K562 (cell line): Measurements from ENCODE around the gene RERE. TPM values are rescaled to one million over a fixed set of nuclear protein-coding genes. Genes with fewer than 3 reads are reported as not detected.

Experiments
- ATAC-seq: fragments of 200-7000 bp; cut with Tn5 transposase; 3 replicates; pipeline ENCODE4 v1.9.1; 2020; ENCODE audit warnings: moderate library complexity
- BruUV-seq: library from RNA; stranded (reverse); fragments of 400-500 nt; replicated peaks from 2 replicates; lab custom pipeline; 2021; lab: Mats Ljungman, UMichigan
- CTCF ChIA-PET: fragments of 300-600 bp; formaldehyde crosslinking; extraction: SDS; loops from one replicate; lab custom pipeline; 2021; ENCODE audit warnings: low intra/inter-chr PET ratio; lab: Yijun Ruan, JAX
- POLR2A ChIA-PET: fragments of 300-600, 350-650 bp; sonication (Branson Sonifier 250); formaldehyde crosslinking; extraction: SDS; loops from one replicate; lab custom pipeline; 2021; ENCODE audit warnings: antibody characterized with exemption, inconsistent platforms; lab: Yijun Ruan, JAX
- DNase-seq, 4 experiments: peaks; one replicate each; pipeline versions ENCODE4 v3.0.0 to v3.0.0-alpha.2; 2011 to 2018; ENCODE audit warnings: low spot score in 3 of 4, mixed read lengths in 3 of 4; ENCODE audit errors: extremely low read depth in 1 of 4
- FAIRE-seq: peaks from 2 replicates; lab custom pipeline; 2011; peaks lifted over from hg19 to GRCh38; lab: Jason Lieb, UNC
- H2AFZ ChIP-seq: 2 replicates; pipeline ENCODE4 v1.6.0; 2011; ENCODE audit warnings: low read depth, low read length, control low read depth, inconsistent platforms
- H3K27ac ChIP-seq: fragments of 200-600 bp; 3 replicates; pipeline ENCODE4 v1.8.0; 2011; ENCODE audit warnings: low read depth, mild to moderate bottlenecking, control low read depth, inconsistent platforms, low read length, moderate library complexity, mixed read lengths; ENCODE audit errors: extremely low read depth
- H3K27me3 ChIP-seq, 2 experiments: fragments of 300-600 bp in 1 of 2; 2 replicates in 1 of 2; 3 replicates in 1 of 2; pipeline versions ENCODE4 v1.6.0 to v1.8.0; 2011; ENCODE audit warnings: inconsistent platforms in 2 of 2, low read length in 2 of 2, mild to moderate bottlenecking in 1 of 2, mixed read lengths in 1 of 2, moderate library complexity in 1 of 2; ENCODE audit not compliant: control insufficient read depth in 2 of 2, insufficient read depth in 2 of 2
- H3K36me3 ChIP-seq: fragments of 300-600 bp; 3 replicates; pipeline ENCODE4 v1.8.0; 2011; ENCODE audit warnings: mild to moderate bottlenecking, low read length, inconsistent platforms; ENCODE audit not compliant: control insufficient read depth, insufficient read depth
- H3K4me1 ChIP-seq, 2 experiments: fragments of 200-600 bp in 1 of 2; replicated peaks in 1 of 2; 2 replicates in 1 of 2; 3 replicates in 1 of 2; pipeline versions ENCODE4 v1.5.1 to v1.8.0; 2011; ENCODE audit warnings: inconsistent platforms in 2 of 2, low read length in 2 of 2, mild to moderate bottlenecking in 1 of 2, mixed read lengths in 1 of 2, moderate library complexity in 1 of 2; ENCODE audit not compliant: control insufficient read depth in 2 of 2, insufficient read depth in 2 of 2
- H3K4me2 ChIP-seq: 2 replicates; pipeline ENCODE4 v1.6.1; 2011; ENCODE audit warnings: low read length, control low read depth, inconsistent platforms, mixed read lengths; ENCODE audit not compliant: insufficient read depth
- H3K4me3 ChIP-seq: fragments of 200-600 bp; sonication (generic), shearing (Covaris generic); 2 replicates; pipeline ENCODE4 v1.5.1; 2016; ENCODE audit warnings: control low read depth, inconsistent platforms
- H3K79me2 ChIP-seq: fragments of 200-600 bp; 3 replicates; pipeline ENCODE4 v1.8.0; 2011; ENCODE audit warnings: low read length, inconsistent platforms; ENCODE audit not compliant: control insufficient read depth, insufficient read depth
- H3K9ac ChIP-seq, 2 experiments: 2 replicates each; pipeline versions ENCODE4 v1.6.0 to v1.6.1; 2011; ENCODE audit warnings: low read depth in 2 of 2, low read length in 2 of 2, control low read depth in 1 of 2, inconsistent platforms in 1 of 2, mild to moderate bottlenecking in 1 of 2, mixed read lengths in 1 of 2; ENCODE audit not compliant: insufficient read depth in 1 of 2
- H3K9me1 ChIP-seq: one replicate; pipeline ENCODE4 v1.6.0; 2011; ENCODE audit warnings: inconsistent platforms, mild to moderate bottlenecking, low read length, moderate library complexity; ENCODE audit not compliant: control insufficient read depth, insufficient read depth
- H3K9me3 ChIP-seq: replicated peaks from 2 replicates; pipeline ENCODE4 v1.5.1; 2011; ENCODE audit warnings: low read depth, low read length, inconsistent platforms; ENCODE audit not compliant: control insufficient read depth, insufficient read depth
- H4K20me1 ChIP-seq: replicated peaks from 2 replicates; pipeline ENCODE4 v1.6.1; 2011; ENCODE audit warnings: low read length, inconsistent platforms, mixed read lengths; ENCODE audit not compliant: control insufficient read depth, insufficient read depth
- ELF1 ChIP-seq: fragments of 200-800 bp; sonication (Bioruptor generic); IDR thresholded peaks from 2 replicates; pipeline ENCODE4 v1.6.1; 2016; ENCODE audit warnings: missing genetic modification characterization, missing compliant biosample characterization
- FOSL1 ChIP-seq: fragments of 200-800 bp; sonication (Bioruptor generic); conservative IDR thresholded peaks from 2 replicates; pipeline ENCODE4 v1.6.1; 2016; ENCODE audit warnings: missing genetic modification characterization, missing compliant biosample characterization
- GATAD2B ChIP-seq: fragments of 450-650 bp; IDR thresholded peaks from 2 replicates; pipeline ENCODE4 v1.6.1; 2017; ENCODE audit warnings: mild to moderate bottlenecking, borderline replicate concordance
- NR2F6 ChIP-seq: fragments of 450-650 bp; formaldehyde crosslinking; IDR thresholded peaks from 2 replicates; pipeline ENCODE4 v1.4.0; 2020; ENCODE audit warnings: mild to moderate bottlenecking
- PYGO2 ChIP-seq: fragments of 450-650 bp; IDR thresholded peaks from 2 replicates; pipeline ENCODE4 v1.6.1; 2016; ENCODE audit warnings: mild to moderate bottlenecking, missing genetic modification characterization, moderate library complexity, missing compliant biosample characterization
- THAP12 ChIP-seq: fragments of 250-450 bp; sonication (Bioruptor Pico); IDR thresholded peaks from 2 replicates; pipeline ENCODE4 v1.9.0; 2021; ENCODE audit warnings: mild to moderate bottlenecking, inconsistent platforms
- ZFPM2 ChIP-seq: fragments of 250-450 bp; sonication (Bioruptor Pico); IDR thresholded peaks from 2 replicates; pipeline ENCODE4 v1.5.1; 2022; ENCODE audit warnings: mild to moderate bottlenecking
- in situ Hi-C: fragments of 300-500 bp; cut with MboI; formaldehyde crosslinking; loops from 4 replicates; pipeline ENCODE4 v1.15.0; 2018; ENCODE audit warnings: inconsistent platforms, mixed read lengths
- intact Hi-C: fragments of 100-400 bp; cut with micrococcal nuclease; formaldehyde crosslinking; loops from 2 replicates; pipeline ENCODE4 v1.14.2; 2022
- polyA plus RNA-seq, 8 experiments: library from polyadenylated mRNA; depleted of rRNA in 4 of 8; stranded (reverse) in 5 of 8; unstranded in 3 of 8; fragments of >200 nt; fragmentation: Nextera tagmentation in 2 of 8; fragmentation: Illumina TruSeq in 1 of 8; extraction: Ambion mirVana in 2 of 8; extraction: Trizol in 1 of 8; gene quantifications; 2 replicates each; pipeline versions ENCODE4 v1.2.1 to v1.2.3, GENCODE V29; 2011 to 2014; ENCODE audit warnings: inconsistent platforms in 1 of 8, missing spikeins in 1 of 8
- total RNA-seq, 7 experiments: library from RNA; depleted of rRNA in 6 of 7; stranded (reverse); fragments of >200 nt in 6 of 7; fragmentation: Illumina TruSeq in 2 of 7; extraction: Trizol in 2 of 7; gene quantifications; 2 replicates each; pipeline versions ENCODE4 v1.2.1 to v1.2.3, GENCODE V29; 2011 to 2021; ENCODE audit warnings: low replicate concordance in 1 of 7
- TF ChIP-seq, protein P1 (sequence below), 2 experiments: fragments of 450-650 bp; IDR thresholded peaks; 2 replicates each; pipeline ENCODE4 v1.6.1; 2016; ENCODE audit warnings: mild to moderate bottlenecking in 2 of 2, borderline replicate concordance in 1 of 2, low read depth in 1 of 2, moderate library complexity in 1 of 2
- TF ChIP-seq, protein P2 (sequence below): fragments of 450-650 bp; IDR thresholded peaks from 2 replicates; pipeline ENCODE4 v1.6.1; 2016; ENCODE audit warnings: antibody characterized with exemption

Gene RERE
- total and polyA plus RNA-seq, 9 of the 15 experiments (the other 6 are each of a cell fraction or from before 2014, with no cell fraction given) = 3.0 to 51.5 (median 13.4) TPM

DNA sequence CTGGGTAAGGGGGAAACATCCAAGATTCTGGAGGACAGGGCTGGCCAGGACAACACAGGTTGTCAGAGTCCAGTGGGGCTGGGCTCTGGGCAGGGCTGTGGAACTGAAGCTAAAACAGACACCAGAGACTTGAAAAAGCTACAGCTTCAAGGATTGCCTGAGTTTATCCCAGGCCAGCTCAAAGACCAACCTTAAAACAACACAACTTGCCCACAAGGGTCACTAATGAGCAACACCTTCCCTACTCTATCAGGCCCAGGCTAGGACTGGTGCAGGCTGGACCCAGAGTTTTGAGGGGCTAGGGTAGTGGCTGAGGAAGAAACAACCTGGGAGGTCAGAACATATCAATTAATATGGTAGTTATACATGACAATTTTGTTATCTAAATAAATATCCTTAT, 338.9 kb downstream of the RERE start:
- no peak for FAIRE-seq
- in situ Hi-C loops (no loop called here), intact Hi-C loops (no loop called here)
- TF ChIP-seq FOSL1 (tag) = no peak
- no peak for TF ChIP-seq THAP12
- TF ChIP-seq, protein P1, sequence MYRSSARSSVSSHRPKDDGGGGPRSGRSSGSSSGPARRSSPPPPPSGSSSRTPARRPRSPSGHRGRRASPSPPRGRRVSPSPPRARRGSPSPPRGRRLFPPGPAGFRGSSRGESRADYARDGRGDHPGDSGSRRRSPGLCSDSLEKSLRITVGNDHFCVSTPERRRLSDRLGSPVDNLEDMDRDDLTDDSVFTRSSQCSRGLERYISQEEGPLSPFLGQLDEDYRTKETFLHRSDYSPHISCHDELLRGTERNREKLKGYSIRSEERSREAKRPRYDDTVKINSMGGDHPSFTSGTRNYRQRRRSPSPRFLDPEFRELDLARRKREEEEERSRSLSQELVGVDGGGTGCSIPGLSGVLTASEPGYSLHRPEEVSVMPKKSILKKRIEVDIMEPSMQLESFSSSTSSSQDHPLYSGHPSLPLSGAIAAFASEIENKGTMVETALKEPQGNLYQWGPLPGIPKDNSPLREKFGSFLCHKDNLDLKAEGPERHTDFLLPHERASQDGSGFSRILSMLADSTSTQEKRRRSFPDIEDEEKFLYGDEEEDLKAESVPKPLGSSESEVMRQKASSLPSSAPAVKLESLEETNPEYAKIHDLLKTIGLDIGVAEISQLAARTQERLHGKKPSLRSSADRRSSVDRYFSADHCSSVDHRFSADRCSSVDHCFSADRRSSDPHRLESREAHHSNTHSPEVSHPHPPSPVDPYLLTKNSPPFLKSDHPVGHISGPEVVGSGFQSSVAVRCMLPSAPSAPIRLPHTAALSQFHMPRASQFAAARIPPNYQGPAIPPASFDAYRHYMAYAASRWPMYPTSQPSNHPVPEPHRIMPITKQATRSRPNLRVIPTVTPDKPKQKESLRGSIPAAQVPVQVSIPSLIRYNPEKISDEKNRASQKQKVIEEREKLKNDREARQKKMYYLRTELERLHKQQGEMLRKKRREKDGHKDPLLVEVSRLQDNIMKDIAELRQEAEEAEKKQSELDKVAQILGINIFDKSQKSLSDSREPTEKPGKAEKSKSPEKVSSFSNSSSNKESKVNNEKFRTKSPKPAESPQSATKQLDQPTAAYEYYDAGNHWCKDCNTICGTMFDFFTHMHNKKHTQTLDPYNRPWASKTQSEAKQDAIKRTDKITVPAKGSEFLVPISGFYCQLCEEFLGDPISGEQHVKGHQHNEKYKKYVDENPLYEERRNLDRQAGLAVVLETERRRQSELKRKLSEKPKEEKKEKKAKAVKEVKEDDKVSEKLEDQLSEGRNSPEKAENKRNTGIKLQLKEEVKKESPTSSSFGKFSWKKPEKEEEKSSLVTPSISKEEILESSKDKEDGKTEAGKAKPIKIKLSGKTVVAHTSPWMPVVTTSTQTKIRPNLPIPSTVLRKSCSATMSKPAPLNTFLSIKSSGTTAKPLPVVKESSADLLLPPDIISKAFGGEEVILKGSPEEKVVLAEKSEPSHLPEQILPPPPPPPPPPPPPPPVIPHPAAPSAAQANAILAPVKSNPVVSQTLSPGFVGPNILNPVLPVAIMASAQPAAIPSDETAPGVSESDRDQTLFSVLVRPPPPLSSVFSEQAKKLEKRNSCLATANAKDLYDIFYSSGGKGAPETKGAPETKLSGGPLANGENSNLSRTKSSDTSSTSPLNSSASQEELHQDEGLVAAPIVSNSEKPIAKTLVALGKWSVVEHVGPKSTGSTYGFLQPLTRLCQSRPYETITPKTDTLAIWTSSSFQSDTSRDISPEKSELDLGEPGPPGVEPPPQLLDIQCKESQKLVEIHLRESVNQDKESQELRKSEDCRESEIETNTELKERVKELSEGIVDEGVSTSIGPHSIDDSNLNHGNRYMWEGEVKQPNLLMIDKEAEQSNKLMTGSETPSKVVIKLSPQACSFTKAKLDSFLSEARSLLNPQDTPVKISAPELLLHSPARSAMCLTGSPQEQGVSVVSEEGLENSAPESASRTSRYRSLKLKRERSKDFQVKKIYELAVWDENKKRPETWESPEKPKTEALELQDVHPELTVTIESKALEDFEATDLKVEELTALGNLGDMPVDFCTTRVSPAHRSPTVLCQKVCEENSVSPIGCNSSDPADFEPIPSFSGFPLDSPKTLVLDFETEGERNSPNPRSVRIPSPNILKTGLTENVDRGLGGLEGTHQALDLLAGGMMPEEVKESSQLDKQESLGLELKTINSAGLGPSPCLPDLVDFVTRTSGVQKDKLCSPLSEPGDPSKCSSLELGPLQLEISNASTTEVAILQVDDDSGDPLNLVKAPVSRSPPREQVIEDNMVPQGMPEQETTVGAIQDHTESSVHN (IDR thresholded peaks at IDR 0.05; ENCODE audit: borderline replicate concordance in 1 of 2, low read depth in 1 of 2) = no peak
- no peak for TF ChIP-seq NR2F6 (CRISPR knock-in tag)
- TF ChIP-seq PYGO2 (tag) = no peak
- TF ChIP-seq GATAD2B = no peak
- TF ChIP-seq, protein P2, sequence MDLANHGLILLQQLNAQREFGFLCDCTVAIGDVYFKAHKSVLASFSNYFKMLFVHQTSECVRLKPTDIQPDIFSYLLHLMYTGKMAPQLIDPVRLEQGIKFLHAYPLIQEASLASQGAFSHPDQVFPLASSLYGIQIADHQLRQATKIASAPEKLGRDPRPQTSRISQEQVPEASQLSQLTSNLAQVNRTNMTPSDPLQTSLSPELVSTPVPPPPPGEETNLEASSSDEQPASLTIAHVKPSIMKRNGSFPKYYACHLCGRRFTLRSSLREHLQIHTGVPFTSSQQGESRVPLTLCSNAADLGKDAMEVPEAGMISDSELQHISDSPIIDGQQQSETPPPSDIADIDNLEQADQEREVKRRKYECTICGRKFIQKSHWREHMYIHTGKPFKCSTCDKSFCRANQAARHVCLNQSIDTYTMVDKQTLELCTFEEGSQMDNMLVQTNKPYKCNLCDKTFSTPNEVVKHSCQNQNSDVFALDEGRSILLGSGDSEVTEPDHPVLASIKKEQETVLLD = no peak
- TF ChIP-seq ELF1 (tag) = no peak
- TF ChIP-seq ZFPM2 = no peak

More for the DNA sequence above, 338.9 kb downstream of the RERE start:
- Histone ChIP-seq H3K4me3 (no peak overlapping the region), H4K20me1 (no peaks in the 10 kb centered on the region), H3K27me3 (no peaks in the 10 kb centered on the region), H3K4me1 (no peaks in the 10 kb centered on the region), H3K9me3 (no peaks in the 10 kb centered on the region), H3K9me1 (no peaks in the 10 kb centered on the region), H3K36me3 (no peaks in the 10 kb centered on the region), H2AFZ (no peak overlapping the region), H3K4me2 (no peak overlapping the region), H3K27ac (no peak overlapping the region), H3K79me2 (no peaks in the 10 kb centered on the region), H3K9ac (peak overlapping the region in 1 of 2 experiments; percentile 39; a peak in 1 of 4 replicates)
- POLR2A ChIA-PET = interaction anchor here (1.1 to 1.3 kb wide), 3 partner anchors 9 to 10 kb away, joined by 3 read pairs; no protein-coding TSS in a partner anchor
- CTCF ChIA-PET = no interaction called here
- ATAC-seq (peak; percentile 69), DNase-seq (no peak)
- no TSS peak for BruUV-seq
